Measurements from ENCODE around the gene GABRB1.

Gene GABRB1

GRCh38 chr4:47194036-47194737, 162.8 kb downstream of the GABRB1 start:
- H3K36me3 Mint-ChIP-seq (ENCODE audit: low read depth) = no peaks in the 10 kb centered on the region
- no peak overlapping the region for H3K4me3 Mint-ChIP-seq
- no peak overlapping the region for H3K27ac Mint-ChIP-seq
- H3K27me3 Mint-ChIP-seq = no peaks in the 10 kb centered on the region
- H3K9me3 Mint-ChIP-seq = no peaks in the 10 kb centered on the region
- no peaks in the 10 kb centered on the region for H3K4me1 Mint-ChIP-seq (ENCODE audit: low read depth)

DNA sequence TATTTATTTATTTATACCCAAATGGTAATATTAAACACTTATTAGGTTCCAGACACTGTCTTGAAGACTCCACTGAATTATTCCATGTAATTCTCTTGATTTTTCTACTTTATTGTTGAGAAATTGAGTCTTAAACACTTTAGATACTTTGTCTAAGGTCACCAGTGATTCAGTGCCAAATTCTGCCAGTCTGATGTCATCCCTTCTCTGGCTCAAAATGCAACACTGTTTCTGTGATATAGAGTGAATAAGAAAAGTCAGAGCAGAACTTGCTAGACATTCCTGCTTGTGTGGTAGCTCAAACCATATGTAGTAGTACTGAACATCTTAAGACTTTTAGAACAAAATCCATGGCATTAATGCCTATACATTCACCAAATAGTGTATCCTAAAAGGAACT, 164.3 kb downstream of the GABRB1 start:
- Mint-ChIP-seq H3K36me3 (ENCODE audit: low read depth) (no peaks in the 10 kb centered on the region), H3K4me3 (no peak overlapping the region), H3K27me3 (no peaks in the 10 kb centered on the region), H3K9me3 (no peaks in the 10 kb centered on the region), H3K4me1 (ENCODE audit: low read depth) (no peaks in the 10 kb centered on the region), H3K27ac (no peak overlapping the region)

DNA sequence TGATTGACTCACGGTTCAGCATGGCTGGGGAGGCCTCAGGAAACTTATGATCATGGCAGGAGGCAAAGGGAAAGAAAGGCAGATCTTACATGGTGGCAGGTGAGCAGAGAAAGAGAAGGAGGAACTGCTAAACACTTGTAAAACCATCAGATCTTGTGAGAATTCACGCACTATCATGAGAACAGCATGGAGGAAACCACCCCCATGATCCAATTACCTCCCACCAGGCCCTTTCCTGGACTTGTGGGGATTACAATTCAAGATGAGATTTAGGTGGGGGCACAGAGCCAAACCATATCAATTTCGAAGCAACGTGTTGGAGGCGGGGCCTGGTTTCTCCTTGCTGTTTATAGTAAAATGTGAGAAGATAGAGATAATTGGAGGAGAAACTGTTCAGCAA, 167.4 kb downstream of the GABRB1 start:
- no peak overlapping the region for H3K27ac Mint-ChIP-seq
- no peaks in the 10 kb centered on the region for H3K27me3 Mint-ChIP-seq
- H3K9me3 Mint-ChIP-seq = no peaks in the 10 kb centered on the region
- H3K36me3 Mint-ChIP-seq (ENCODE audit: low read depth) = no peaks in the 10 kb centered on the region
- H3K4me3 Mint-ChIP-seq = no peak overlapping the region
- H3K4me1 Mint-ChIP-seq (ENCODE audit: low read depth) = no peaks in the 10 kb centered on the region

DNA sequence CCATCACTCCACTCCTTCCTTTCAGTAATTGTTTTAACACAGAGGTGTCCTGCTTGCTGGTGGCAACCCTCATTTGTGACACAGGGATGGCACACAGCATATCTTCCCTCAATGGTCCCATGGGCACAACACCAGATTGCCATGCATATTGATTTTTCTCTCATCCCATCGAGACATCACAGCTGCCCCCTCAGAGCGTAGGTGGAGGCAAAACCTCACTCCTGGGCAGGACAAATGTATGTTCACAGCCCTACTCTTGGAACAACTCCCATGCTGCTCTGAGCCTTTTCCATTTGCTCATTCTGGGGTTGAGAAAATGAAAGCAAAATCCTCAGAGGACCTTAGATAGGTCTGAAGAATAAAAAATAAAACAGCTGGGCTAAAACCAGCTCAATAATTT, 172.2 kb downstream of the GABRB1 start:
- no peak overlapping the region for H3K4me3 Mint-ChIP-seq
- no peaks in the 10 kb centered on the region for H3K4me1 Mint-ChIP-seq (ENCODE audit: low read depth)
- peaks cover 3% of the 10 kb centered on the region for H3K27me3 Mint-ChIP-seq
- H3K9me3 Mint-ChIP-seq = no peaks in the 10 kb centered on the region
- H3K36me3 Mint-ChIP-seq (ENCODE audit: low read depth) = no peaks in the 10 kb centered on the region
- no peak overlapping the region for H3K27ac Mint-ChIP-seq

DNA sequence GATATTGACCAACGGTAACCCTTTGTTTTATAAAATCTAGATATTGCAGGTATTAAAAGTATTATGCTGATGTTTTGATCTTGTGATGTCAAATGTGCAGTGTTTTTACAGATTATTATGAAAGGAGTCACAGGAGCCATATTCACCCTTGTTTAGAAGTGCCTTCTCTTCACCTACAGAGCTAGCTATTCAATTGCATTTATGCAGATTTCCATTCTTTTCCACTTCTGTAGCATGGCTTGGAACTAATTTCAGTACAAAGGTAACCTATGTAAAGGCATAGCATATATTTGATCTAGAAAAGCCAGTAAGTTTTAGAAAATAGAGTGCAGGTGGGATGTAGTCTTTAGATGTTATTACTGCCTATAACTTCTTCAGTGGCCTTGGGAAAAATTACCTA, 176.2 kb downstream of the GABRB1 start:
- Mint-ChIP-seq H3K36me3 (ENCODE audit: low read depth) (no peaks in the 10 kb centered on the region), H3K4me1 (ENCODE audit: low read depth) (no peaks in the 10 kb centered on the region), H3K4me3 (no peak overlapping the region), H3K27ac (no peak overlapping the region), H3K9me3 (no peaks in the 10 kb centered on the region), H3K27me3 (peaks cover 3% of the 10 kb centered on the region)

DNA sequence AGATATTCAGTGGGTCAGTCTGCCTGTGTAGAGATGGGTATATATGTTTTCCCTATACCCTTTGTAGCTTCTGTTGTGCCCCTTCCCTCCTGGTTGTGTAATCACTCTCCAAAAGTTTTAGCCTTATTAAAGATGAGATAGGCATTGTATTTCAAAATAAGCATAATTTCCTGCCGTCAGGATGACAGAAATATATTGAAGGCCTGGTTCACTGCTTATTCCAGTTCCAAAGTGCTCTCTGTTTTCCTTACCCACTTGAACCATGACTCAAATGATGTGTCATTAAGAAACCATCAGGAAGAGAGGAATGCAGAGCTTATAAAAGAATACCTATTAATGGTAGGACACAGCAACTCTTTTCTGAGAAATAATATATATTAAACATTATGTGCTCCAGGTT, 178.5 kb downstream of the GABRB1 start:
- Mint-ChIP-seq H3K4me1 (ENCODE audit: low read depth) (no peaks in the 10 kb centered on the region), H3K27me3 (peaks cover 3% of the 10 kb centered on the region), H3K36me3 (ENCODE audit: low read depth) (no peaks in the 10 kb centered on the region), H3K27ac (no peak overlapping the region), H3K9me3 (no peaks in the 10 kb centered on the region), H3K4me3 (no peak overlapping the region)

- no peaks in the 10 kb centered on the region for H3K9me3 Mint-ChIP-seq
- no peak overlapping the region for H3K27ac Mint-ChIP-seq
- no peaks in the 10 kb centered on the region for H3K36me3 Mint-ChIP-seq (ENCODE audit: low read depth)
- H3K4me3 Mint-ChIP-seq = no peak overlapping the region
- H3K4me1 Mint-ChIP-seq (ENCODE audit: low read depth) = no peaks in the 10 kb centered on the region
- no peaks in the 10 kb centered on the region for H3K27me3 Mint-ChIP-seq
Measured at GRCh38 chr4:47210828-47211227, 179.5 kb downstream of the GABRB1 start.

GRCh38 chr4:47213106-47213505, 181.7 kb downstream of the GABRB1 start:
- Mint-ChIP-seq H3K36me3 (ENCODE audit: low read depth) (no peaks in the 10 kb centered on the region), H3K27me3 (no peaks in the 10 kb centered on the region), H3K9me3 (no peaks in the 10 kb centered on the region), H3K4me3 (no peak overlapping the region), H3K27ac (no peak overlapping the region), H3K4me1 (ENCODE audit: low read depth) (no peaks in the 10 kb centered on the region)

GRCh38 chr4:47213539-47213938, 182.2 kb downstream of the GABRB1 start:
- Mint-ChIP-seq H3K9me3 (no peaks in the 10 kb centered on the region), H3K4me1 (ENCODE audit: low read depth) (no peaks in the 10 kb centered on the region), H3K27me3 (no peaks in the 10 kb centered on the region), H3K4me3 (no peak overlapping the region), H3K36me3 (ENCODE audit: low read depth) (no peaks in the 10 kb centered on the region), H3K27ac (no peak overlapping the region)

- Mint-ChIP-seq H3K36me3 (ENCODE audit: low read depth) (no peaks in the 10 kb centered on the region), H3K27me3 (no peaks in the 10 kb centered on the region), H3K27ac (no peak overlapping the region), H3K4me1 (ENCODE audit: low read depth) (no peaks in the 10 kb centered on the region), H3K4me3 (no peak overlapping the region), H3K9me3 (no peaks in the 10 kb centered on the region)
Measured at GRCh38 chr4:47213971-47214370, 182.6 kb downstream of the GABRB1 start.

DNA sequence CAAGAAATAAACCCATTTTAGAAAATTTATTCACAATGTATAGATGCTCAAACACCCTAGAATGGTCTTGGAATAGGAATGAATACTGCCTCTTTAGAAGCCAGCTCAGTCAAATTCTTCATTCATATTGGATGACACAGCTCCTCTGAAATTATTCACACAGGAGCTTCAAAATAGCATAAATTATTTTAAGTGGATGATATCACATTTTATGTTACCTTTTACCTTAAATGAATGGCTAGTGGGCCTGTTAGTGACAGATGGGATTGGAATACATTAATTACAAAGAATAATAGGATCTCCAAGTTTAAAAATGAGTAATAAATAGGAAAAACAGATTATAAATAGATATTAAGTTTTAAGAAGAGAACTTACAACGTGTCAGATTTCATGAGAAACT, 184.4 kb downstream of the GABRB1 start:
- Mint-ChIP-seq H3K4me1 (ENCODE audit: low read depth) (no peaks in the 10 kb centered on the region), H3K9me3 (no peaks in the 10 kb centered on the region)

DNA sequence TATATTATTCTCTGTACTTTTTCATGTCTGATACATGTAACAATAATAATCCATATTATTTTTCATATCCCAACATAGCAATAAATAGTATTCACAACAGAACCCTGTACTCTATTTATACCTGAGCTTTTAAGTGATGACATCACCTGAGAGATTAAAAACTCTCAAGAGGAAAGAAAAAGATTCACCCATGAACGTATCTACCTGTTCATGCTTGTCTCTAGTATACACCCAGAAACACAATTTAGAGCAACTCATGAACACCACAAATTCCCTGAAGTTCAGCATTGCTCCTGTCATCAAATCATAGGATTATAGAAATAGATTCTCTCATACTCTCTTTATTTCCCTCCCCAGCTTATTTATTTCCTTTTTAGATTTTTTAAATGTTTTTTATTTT, 185.9 kb downstream of the GABRB1 start:
- peaks cover 10% of the 10 kb centered on the region for H3K27me3 Mint-ChIP-seq
- no peaks in the 10 kb centered on the region for H3K9me3 Mint-ChIP-seq
- H3K4me3 Mint-ChIP-seq = no peak overlapping the region
- H3K4me1 Mint-ChIP-seq (ENCODE audit: low read depth) = no peaks in the 10 kb centered on the region
- no peak overlapping the region for H3K27ac Mint-ChIP-seq
- no peaks in the 10 kb centered on the region for H3K36me3 Mint-ChIP-seq (ENCODE audit: low read depth)

More for the DNA sequence above, 184.4 kb downstream of the GABRB1 start:
- peaks cover 7% of the 10 kb centered on the region for H3K27me3 Mint-ChIP-seq
- H3K4me3 Mint-ChIP-seq = no peak overlapping the region
- no peak overlapping the region for H3K27ac Mint-ChIP-seq
- no peaks in the 10 kb centered on the region for H3K36me3 Mint-ChIP-seq (ENCODE audit: low read depth)

DNA sequence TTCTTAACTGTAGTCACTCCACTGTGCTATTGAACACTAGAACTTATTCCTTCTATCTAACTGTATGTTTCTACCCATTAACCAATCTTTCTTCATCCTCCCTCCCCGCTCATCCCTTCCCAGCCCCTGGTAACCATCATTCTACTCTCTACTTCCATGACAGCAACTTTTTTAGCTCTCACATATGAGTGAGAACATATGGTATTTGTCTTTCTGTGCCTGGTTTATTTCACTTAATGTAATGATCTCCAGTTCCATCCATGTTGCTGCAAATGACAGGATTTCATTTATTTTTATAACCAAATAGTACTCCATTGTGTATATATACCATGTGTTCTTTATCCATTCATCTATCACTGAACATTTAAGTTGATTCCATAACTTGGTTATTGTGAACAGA, 186.5 kb downstream of the GABRB1 start:
- Mint-ChIP-seq H3K27ac (no peak overlapping the region), H3K36me3 (ENCODE audit: low read depth) (no peaks in the 10 kb centered on the region), H3K4me3 (no peak overlapping the region), H3K9me3 (no peaks in the 10 kb centered on the region), H3K27me3 (peaks cover 10% of the 10 kb centered on the region), H3K4me1 (ENCODE audit: low read depth) (no peaks in the 10 kb centered on the region)

DNA sequence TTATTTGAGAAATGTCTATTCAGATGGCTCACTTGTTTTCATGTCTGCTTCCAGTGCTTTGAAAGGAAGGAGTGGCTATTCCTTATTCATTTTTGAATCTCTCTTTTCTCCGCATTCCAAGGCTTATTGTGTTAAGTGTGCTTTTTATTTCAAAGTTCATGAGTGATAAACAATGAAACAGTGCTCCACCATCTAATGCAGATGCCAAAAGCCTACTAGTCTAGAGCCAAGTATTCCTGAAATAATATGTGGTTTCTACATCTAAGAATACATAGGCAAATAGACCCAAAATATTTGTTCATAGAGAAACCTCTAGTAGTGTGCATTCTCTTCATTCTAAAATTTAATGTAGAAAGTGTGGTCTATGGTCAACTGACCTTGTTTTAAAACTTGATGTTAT, 187.3 kb downstream of the GABRB1 start:
- H3K27me3 Mint-ChIP-seq = peaks cover 10% of the 10 kb centered on the region
- H3K36me3 Mint-ChIP-seq (ENCODE audit: low read depth) = no peaks in the 10 kb centered on the region
- no peak overlapping the region for H3K4me3 Mint-ChIP-seq
- no peaks in the 10 kb centered on the region for H3K9me3 Mint-ChIP-seq
- no peak overlapping the region for H3K27ac Mint-ChIP-seq
- no peaks in the 10 kb centered on the region for H3K4me1 Mint-ChIP-seq (ENCODE audit: low read depth)

DNA sequence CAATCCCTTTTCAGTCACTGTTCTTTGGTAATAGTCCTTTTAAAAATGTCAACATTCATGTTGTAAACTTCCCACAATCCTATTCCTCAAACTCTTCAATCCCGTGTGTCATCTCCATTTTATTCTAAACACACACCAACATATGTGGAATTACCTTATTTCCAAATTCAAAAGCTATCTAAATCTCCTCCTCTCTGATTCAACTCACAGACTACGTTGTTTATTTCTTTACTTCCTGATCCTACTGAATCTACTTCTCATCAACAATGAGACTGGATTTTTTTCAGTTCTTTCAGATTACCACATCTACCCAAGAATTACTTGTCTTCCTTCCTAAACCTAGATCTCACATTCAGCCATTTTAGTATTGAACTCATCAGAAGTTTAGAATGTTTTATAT, 188.2 kb downstream of the GABRB1 start:
- peaks cover 10% of the 10 kb centered on the region for H3K27me3 Mint-ChIP-seq
- no peaks in the 10 kb centered on the region for H3K36me3 Mint-ChIP-seq (ENCODE audit: low read depth)
- H3K4me3 Mint-ChIP-seq = no peak overlapping the region
- H3K9me3 Mint-ChIP-seq = no peaks in the 10 kb centered on the region
- no peak overlapping the region for H3K27ac Mint-ChIP-seq
- H3K4me1 Mint-ChIP-seq (ENCODE audit: low read depth) = no peaks in the 10 kb centered on the region

- Mint-ChIP-seq H3K9me3 (no peaks in the 10 kb centered on the region), H3K27me3 (peaks cover 13% of the 10 kb centered on the region), H3K36me3 (ENCODE audit: low read depth) (no peaks in the 10 kb centered on the region), H3K27ac (no peak overlapping the region), H3K4me3 (no peak overlapping the region), H3K4me1 (ENCODE audit: low read depth) (no peaks in the 10 kb centered on the region)
Measured at GRCh38 chr4:47221721-47222120, 190.4 kb downstream of the GABRB1 start.

All from stimulated activated naive CD8-positive, alpha-beta T cell treated with anti-CD3 and anti-CD28 coated beads, Interleukin-15, Interleukin-2, amounts not matched to agents 100 ng/mL and 50 ng/mL, for 24 hours (primary cell).